HG03442 (cell line): Measurements from ENCODE around the gene SHISAL2A.

Experiments
- ATAC-seq: cut with Tn5 transposase; IDR thresholded peaks from one replicate; pipeline ENCODE4 v1.9.1; 2021; ENCODE audit warnings: mild to moderate bottlenecking, moderate library complexity; ENCODE audit not compliant: unreplicated experiment

Gene SHISAL2A

DNA sequence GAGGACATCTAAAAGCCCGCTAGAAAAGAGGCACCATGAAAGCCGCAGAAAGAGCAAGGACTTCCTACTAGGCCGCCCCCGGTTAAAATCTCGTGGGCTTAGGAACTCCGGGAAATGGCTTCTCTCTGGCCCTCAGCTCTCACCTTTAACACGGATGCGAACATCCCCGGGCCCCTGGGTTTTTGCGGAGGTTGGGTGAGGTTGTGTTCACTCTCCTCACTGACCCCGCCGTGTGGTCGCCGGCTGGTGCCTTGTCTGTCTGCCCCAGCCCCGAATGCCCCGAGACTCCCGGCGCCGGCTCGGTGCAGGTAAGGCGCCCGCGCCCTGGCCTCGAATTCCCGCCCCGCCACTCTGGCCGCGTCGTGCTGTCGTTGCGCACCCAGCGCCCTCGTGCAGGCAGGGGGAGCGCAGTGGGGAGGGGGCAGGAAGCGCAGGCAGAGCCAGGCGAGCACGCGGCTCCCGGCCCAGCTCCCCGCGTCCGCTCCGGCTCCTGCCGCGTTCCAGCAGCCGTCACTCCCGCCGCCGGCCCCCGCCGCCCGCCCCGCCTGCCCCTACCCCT, at the start of gene SHISAL2A:
Gene SHISAL2A (plus strand): TSS at position 437 of the 559 bp plus-strand sequence. CDS start 326 bp downstream, outside the sequence.
- no peak for ATAC-seq

DNA sequence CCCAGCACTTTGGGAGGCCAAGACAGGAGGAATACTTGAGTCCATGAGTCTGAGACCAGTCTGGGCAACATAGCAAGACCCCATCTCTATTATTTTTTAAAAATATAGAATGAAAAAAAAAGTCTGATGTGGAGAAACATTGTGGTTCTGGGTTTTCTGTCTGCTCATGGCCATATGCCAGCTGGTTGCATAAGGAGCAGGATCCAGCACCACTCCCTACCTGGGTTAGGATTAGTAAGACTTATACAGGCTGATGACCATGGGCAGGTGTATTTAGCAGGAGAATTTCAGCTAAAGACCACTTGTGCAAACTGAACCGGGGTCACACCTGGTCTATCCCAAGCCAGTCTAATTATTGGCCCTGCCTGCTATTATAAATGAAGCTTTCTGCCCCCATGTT, 47.5 kb upstream of the SHISAL2A start:
- ATAC-seq = no peak

DNA sequence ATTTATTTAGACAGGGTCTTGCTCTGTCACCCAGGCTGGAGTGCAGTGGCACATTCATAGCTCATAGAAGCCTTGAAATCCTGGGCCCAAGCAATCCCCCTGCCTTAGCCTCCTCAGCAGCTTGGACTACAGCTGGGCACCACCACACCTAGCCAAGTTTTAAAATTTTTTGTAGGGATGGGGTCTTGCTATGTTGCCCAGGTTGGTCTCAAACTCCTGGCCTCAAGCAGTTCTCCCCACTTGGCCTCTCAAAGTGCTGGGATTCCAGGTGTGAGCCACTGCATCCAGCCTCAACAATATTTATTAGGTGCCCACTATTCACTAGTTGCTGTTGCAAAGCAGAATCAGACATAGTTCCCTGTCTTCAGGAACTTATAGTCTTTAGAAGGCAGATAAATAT, 44.9 kb upstream of the SHISAL2A start:
- ATAC-seq = no peak

DNA sequence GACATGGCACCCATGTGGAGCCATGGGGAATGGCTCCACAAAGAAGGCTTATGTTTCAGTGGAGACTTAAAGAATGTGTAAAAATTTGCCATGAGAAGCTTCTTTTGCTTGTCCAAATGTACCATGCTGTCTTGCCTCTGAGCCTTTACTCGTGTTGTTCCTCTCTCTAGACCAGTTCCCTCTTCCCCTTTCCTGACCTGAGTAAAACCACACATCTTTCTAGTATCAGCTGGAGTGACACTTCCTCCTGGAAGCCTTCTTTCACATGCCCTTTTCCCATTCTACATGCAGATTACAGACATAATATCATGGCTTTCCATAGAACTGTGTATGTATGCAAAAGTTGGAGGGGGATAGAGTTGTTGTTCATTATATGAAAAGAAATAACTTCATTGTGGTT, 44.4 kb upstream of the SHISAL2A start:
- ATAC-seq = no peak

DNA sequence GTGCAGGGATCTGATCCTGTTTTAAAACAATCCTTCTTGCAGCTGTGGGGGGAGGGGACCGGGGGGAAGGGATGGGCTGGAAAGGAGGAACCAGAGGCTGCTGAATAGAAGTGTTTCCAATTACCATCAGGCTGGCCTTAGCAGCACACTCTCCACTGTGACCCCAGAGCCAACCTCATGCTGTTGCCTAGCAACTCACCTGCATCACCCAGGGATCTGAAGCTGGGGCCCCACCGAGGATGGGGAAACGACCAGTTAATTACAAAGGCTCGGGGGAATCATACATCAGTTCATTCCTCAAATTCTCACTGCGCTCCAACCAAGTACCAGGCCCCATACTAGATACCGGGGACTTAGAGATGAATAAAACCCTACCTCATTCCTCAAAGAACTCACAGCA, 42.7 kb upstream of the SHISAL2A start:
- ATAC-seq = no peak

DNA sequence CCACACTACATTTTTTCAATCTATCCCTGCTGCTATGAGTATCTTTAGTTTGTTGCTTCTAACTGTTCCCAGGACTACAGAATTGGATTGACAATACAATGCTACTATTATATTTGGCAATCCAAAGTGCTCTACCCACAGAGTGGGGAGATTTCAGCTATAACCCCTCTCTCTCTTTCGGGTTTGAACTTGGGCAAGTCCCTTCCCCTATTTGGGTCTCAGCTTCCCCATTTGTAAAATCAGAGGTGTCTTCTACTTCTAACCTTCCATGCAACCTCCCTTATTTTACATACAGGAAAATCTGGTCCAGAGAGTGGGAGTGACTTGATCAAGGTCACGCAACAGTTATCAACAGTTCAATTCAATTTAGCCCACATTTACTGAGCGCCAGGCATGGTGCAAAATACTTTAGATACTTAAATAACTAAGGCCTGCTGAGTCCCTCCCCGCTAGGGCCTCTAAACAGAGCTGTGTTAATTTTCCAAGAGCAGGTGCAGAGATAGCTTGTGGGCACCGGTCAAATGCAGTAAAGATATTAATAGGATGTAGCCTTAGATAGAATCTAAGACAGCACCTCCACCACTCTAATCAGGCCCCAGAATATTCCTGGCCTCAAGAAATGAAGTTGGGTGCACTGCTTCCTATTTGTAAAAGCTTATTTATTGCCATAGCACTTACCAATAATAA, 40.2 kb upstream of the SHISAL2A start:
- ATAC-seq = no peak

DNA sequence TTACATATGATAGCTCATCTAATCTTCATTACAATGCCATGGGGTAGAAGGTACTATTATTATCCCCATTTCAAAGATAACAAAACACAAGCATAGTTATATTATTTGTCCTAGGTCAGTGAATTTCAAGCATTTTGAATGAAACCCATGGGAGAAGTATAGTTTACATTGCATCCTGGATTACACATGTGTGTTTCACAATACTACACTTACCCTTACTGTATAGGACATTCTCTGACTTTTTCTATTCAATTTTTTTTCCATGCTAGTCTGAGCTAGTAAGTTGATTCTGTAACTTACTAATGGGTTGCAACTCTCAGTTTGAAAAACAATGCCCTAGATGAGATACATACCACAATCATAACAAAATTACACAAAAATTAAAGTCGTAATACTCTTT, 39.5 kb upstream of the SHISAL2A start:
- ATAC-seq = no peak

DNA sequence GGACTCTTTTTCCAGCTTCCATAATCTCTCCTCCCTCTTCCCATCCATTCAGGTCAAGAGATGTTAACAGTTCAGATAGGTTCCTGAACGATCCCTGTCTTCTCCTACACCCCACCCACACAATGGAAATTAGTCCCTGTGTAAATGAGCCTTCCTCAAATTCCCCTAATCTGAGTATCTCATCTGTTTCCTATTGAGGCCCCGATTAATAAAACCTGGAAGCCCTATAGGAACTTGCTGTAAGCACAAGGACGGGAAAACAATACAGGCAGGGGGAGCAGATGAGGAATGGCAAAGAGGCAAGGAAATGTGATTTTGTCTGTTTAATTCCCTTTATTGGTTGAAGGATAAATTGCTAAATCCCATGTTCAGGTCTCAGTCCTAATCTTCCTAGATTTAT, 37.9 kb upstream of the SHISAL2A start:
- ATAC-seq = no peak

DNA sequence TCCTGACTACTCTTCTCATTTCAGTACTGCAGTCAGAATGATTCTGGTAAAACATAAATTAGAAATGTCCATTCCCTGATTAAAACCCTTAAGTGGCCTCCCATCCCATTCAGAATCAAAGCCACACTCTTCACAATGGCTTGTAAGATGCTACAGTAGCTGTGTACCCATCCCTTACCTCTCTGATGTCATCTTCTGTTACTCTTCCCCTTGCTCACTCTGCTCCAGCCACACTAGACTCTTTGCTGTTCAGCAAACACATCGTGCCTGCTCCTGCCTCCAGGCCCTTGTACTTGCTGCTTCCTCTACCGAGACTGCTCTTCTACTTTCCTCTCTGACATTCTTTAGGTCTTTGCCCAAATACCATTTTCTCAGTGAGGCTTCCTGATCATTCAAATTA, 35.1 kb upstream of the SHISAL2A start:
- ATAC-seq = no peak

DNA sequence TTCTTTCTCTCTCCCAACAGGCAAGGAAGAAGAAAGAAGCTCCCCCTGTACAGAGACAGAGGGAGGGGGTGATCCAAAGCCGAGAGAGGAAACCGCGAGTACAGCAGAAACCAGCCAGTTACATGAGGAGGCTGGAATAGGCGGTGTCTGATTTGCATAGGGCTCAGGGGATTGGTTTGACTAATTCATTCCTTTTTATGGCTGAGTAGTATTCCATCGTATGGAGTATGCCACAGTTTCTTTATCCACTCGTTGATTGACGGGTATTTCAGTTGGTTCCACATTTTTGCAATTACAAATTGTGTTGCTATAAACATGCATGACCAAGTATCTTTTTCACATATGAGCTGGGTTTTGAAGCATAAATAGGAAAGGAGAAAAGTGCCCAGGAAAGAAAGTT, 34.2 kb upstream of the SHISAL2A start:
- ATAC-seq = no peak

DNA sequence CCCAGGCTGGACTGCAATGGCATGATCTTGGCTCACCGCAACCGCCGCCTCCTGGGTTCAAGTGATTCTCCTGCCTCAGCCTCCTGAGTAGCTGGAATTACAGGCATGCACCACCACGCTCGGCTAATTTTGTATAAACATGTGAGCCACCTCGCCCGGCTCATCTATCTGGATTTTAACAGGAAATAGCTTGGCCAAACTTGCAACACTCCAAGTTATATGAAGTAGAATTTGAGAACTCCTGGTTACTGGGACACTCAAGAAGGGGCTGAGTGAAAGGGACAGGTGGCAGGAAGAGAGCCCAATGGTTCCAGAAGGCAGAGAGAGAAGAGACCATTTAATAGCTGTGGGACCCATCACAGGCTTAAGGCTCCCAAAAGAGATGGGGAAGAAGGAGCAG, 33.7 kb upstream of the SHISAL2A start:
- no peak for ATAC-seq

DNA sequence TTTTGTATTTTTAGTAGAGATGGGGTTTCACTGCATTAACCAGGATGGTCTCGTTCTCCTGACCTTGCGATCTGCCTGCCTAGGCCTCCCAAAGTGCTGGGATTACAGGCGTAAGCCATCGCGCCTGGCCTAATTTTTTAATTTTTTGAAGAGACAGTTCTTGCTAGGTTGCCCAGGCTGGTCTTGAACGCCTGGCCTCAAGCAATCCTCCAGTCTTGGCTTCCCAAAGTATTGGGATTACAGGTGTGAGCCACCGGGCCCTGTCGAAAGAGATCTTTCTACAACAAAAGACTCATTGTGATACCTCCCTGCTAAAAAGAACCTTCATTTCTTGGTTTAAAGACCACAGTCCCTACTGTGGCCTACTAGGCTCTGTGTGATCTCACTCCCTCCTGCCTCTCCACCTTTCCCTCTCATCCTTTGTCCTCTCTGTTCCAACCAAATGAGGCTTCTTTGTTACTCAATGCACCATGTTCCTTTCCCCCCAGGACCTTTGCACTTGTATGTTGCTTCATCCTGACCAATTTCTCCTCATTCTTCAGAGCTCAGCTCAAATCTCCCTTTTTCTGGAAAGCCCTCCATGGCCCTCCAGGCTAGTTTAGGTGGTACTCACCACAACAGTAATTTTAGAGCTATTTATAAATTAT, 32.3 kb upstream of the SHISAL2A start:
- no peak for ATAC-seq

DNA sequence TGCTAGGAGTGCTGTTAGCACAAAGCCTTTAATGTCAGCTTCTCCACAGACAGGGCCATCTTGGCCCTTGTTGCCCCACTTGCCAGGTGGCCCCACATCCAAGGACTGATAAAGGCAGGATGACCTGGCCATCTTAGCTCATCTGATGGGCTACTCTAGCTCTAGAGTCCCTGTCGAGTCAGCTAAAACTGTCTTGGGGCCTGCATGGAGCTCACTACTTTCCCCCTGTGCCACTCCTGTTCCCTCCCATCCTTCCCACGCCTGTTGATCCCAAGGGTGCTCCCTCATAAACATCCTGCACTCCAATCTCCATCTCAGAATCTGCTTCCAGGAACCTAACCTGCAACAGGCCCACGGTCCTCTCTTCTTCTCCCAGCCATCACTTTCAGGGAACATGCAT, 31.4 kb upstream of the SHISAL2A start:
- ATAC-seq = no peak

DNA sequence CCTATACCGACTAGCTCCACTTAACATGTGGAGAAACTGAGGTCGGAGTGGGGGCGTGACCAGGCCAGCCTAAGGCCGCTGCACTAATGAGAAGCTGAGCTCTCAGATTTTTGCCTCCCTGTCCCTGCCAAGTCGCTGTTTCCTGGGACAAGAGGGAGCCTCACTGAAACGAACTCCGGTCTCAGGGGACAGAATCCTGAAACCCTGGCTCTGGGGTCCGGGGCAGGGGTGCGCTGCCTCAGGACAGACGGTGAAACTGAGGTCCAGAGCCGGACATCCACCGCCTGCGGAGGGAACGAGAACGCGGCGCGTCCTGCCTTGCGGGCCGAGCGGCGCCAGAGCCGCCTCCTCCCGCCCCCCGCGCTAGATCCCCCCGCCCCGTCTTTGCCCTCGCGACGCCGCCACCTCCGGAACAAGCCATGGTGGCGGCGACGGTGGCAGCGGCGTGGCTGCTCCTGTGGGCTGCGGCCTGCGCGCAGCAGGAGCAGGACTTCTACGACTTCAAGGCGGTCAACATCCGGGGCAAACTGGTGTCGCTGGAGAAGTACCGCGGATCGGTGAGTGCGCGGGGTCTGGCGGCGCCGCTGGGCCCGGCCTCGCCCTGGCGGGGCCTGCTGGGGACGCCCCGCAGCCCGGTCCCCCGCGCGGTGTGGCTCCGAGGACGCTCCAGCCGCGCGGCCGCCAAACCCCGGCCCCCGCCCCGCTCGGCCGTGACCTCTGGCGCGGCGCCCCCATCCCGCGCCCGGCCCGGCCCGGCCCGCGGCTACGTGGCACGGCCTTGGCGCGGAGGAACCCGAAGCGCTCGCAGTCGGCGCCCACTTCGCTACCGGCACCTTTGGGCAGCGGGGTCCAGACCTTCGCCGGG, 30.7 kb upstream of the SHISAL2A start, which contains the start of gene GPX7:
Gene GPX7 (plus strand): TSS at position 381 of the 865 bp plus-strand sequence. CDS start 39 bp downstream, at position 420.
- no peak for ATAC-seq

DNA sequence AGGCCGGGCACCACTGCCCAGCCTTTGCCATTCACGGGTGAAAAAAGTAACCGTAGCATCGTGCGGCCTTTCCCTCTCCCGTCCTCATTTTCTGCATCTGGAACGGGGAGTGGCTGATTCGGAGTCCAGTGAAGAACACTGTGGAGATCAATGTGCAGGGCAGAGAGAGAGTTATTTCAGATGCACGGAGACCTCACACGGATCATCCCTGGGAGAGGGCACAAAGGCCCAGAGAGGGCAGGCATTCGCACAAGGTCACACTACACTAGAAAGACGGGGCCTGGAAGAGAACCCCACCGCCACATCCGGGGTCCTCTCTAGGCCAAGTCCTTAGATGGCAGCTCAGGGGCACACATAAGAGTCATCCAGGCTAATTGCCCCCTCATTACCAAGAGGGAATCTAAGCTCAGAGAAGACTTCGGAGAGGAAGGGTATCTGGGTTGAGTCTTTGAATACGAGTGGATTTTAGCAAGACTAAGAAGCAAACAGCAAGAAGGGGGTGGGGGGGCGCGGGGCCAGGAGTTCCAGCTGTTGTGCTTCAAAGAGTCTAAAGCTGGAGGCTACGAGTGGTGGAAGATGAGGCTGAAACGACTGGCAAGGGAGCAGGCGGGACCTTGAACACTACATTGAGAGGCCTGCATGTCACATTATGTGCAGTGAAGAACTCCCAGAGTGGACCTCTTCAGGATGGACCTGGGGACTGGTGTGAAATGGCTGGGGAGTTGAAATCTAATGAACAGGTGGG, 29.9 kb upstream of the SHISAL2A start:
- no peak for ATAC-seq

DNA sequence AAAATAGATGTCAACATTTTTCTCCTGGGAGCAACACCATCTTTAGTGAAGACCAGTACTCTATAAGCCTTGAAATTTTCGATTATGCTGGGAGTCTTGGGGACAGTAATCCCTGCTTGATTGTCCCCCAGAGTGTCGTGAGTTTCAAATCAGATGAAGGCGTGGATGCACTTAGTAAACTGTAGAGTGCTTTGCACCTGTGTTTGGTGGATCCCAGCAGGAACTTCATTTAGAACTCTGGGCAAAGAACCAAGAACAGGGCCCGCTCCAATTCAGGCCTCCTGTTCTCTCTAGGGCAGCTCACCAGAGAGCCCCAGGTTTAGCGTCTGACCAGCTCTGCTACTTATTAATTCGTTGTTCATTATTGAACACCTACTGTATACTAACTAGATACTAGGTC, 29.3 kb upstream of the SHISAL2A start:
- no peak for ATAC-seq

DNA sequence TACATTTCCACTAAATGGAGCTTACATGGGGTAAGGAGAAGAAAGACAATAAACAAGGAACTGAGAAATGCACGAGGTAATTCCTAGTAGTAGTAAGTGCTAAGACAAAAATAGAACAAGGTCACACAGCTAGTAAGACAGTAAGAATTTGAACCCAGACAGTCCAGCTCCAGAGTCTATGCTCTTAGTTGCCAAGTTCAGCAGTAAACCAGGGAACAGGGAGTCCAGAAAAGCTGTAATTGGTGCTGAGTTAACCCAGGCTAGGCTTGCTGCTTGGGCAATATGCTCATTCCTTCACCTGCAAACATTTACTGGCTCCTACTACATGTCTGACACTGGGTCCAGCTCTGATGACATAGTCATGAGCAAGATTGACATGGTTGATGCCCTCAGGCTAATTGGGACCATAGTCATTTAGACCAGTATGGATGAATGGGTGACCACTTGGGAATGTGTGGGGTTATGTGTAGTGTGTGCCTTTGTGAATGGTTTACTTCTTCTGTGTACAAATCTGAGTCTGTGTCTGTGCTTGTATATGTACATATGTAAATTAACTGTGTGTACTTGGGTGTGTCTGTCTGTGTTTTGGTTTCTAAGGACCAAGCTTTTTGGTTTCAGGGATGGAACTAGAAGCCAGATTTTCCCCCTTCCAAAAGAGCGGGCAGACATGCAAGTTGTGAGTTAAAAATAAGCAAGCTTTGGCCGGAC, 28.8 kb upstream of the SHISAL2A start:
- no peak for ATAC-seq

DNA sequence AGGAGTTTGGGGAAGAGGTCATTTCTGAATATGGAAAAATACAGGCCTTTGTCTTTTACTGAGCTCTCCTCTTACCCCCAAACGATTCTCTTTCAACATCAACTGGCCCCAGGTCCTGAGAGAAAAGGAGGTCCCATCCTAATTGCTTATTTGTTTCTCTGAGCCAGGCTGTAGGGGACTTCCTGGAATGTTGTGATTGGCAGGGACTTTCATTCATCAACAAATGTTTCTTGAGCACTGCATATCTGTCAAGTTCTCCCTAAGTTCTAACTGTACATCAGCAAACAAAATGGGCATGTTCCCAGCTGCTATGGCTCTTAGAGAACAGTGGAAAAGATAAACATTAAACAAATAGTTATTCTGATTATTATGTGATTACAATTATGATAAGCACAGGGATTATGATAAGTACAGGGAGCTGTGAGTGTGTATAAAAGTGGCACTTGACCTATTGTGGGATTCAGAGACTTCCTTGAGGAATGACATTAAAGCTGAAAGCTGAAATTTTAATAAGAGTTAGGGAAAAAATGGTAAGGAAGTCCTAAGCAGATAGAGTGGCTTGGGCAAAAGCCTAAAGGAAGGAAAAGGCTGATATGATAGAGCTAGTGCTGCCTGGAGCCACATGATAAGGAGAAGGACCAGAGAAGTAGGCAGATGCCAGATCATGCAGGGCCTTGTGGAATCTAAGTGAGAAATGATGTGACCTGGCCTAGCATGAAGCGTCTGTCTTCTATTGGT, 19.2 kb upstream of the SHISAL2A start:
- ATAC-seq = no peak

DNA sequence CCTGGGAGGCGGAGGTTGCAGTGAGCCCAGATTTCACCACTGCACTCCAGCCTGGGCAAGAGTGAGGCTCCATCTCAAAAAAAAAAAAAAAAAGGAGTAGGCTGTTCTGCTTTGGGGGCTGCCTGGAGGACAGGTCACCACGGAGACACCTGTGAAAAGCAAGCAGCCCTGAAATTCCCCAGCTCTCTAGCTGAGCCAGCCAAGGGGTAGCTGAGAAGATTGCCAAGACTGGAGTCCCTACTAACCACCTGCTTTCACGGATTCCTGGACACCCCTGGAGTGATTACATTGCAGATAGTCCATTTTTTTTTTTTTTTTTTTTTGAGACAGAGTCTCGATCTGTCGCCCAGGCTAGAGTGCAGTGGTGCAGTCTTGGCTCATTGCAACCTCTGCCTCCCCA, 18.3 kb upstream of the SHISAL2A start:
- ATAC-seq = no peak
